ENCODE data around the gene MPPED1.

The MPPED1 gene

DNA sequence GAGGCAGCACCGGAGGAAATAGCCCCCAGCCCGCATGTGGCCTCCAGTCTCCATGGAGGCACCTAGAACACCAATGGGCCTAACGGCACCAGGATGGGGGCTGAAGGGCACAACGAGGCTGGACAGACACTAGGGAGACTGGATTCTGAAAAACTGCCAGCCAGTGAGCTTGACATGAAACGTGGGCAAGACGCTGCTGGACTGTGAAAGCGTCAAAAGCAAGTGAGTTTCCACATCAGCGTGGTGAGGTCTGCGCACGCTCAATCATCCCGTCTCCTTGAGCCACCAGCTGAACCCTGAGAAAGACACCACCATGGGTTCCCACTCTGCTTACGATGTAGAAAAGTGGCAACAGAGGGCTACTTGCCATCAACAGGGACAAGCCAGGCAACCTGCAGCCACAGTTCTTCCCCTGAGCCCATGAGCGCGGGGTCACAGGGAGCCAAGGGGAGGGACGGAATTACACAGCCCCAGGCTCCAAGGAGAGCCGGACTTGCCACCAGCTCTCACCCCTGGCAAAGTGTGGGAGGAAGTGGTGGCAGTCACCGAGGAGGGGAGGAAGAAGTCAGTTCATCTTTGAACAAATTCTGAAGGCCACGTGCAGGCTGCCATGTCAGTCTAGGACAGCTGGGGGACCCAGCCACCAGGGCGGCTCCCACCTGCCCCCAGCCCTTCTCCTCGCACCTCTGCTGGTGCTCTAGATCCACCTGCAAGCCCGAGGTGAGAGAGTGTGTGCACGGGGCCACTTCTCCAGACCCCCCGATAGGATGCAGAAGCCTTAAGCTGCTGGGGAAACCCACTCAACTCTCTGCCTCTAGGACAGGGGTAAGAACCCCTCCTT is 131.1 kb downstream of the MPPED1 start:
- DNase-seq (ENCODE audit: low read depth in 2 of 2), result no peak

DNA sequence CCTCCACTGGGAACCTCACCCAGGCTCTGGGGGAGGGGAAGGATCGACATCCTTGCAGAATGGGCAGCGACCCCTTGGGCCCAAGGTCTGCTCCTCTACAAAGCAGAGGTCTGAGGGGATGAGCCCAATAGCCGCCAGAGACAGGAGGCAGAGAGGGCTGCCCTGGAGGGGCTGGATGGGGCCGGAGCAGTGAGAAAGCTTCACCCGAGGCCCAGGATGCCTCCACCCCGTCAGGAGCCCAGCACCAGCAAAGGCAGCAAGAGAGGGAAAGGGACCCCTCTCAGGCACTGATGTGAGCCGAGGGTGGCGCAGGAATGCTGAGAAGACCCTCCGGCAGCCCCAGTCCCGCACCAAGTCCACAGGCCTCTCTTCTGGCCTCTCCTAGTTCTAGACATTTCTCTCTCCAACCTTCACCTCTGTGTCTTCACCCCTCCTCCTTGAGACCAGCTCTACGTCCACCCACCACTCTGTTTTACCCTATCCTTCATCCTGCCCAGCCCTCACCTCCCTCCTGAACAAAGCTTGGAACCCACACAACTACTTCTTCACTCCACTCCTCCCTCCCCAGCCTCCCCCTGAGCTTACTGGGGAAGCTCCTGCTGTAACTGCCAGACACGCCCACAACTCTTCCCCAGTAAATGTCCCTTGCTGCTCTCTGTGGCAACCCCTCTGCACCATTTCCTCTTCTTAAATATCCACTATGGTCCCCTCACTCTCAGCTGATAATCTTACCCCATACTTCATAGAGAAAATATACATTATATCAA is 131.9 kb downstream of the MPPED1 start:
- no peak for DNase-seq (ENCODE audit: low read depth in 2 of 2)

- DNase-seq (ENCODE audit: low read depth in 2 of 2), result no peak
These were observed 132.5 kb downstream of the MPPED1 start for GRCh38 chr22:43544289-43544673.

GRCh38 chr22:43546186-43546585 is 134.4 kb downstream of the MPPED1 start:
- DNase-seq (ENCODE audit: low read depth in 2 of 2), result no peak

- DNase-seq (ENCODE audit: low read depth in 2 of 2), result no peak
These were observed 138.3 kb downstream of the MPPED1 start for GRCh38 chr22:43550024-43550620.

DNA sequence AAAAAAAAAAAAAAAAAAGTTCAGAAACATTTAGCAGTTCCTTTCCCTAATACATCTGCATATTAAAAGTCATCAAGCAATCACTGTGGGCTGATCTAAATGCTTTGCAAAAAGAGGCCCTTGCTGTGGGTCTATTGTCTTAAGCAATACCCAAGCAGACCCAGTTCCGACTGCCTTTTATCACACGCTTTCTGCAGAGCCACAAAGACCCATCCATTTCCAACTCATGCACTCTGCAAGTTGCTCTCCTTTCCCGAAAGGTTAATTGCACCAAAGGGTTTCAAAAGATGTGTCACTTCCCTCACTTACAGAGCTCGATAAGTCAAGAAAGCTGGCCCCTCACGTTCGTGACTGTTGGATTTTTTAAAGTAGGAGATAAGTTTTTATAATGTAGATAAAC is 138.9 kb downstream of the MPPED1 start:
- no peak for DNase-seq (ENCODE audit: low read depth in 2 of 2)

- no peak for DNase-seq (ENCODE audit: low read depth in 2 of 2)
These were observed 141.8 kb downstream of the MPPED1 start for GRCh38 chr22:43553451-43554258.

DNA sequence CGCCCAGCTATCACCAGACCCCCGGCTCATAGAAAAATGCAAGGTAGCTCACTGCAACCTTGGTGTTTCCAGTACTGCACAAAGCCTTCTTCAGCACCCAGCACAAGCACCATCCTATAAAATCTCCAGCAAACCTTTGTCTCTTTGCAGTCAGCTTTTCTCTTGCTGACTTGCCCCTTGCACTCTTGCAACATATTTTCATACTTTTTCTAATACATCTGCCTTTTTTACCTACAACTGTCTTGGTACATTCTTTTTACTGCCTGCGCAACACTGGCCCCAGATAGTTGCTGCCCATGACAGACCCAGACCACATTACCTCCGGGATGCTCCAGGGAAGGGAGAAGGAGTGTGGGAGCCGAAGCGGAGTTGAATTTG is 142.4 kb downstream of the MPPED1 start:
- DNase-seq (ENCODE audit: low read depth in 2 of 2), result no peak

GRCh38 chr22:43554694-43555365 is 143.0 kb downstream of the MPPED1 start:
- DNase-seq (ENCODE audit: low read depth in 2 of 2), result no peak

GRCh38 chr22:43555561-43556515 is 144.0 kb downstream of the MPPED1 start:
- DNase-seq (ENCODE audit: low read depth in 2 of 2), result no peak
